OCI-LY1 (cell line): ENCODE data around the gene ULK4.

Experiments used
- EZH2 ChIP-seq: fragments of 200-600 bp; sonication (generic), shearing (Covaris generic); IDR thresholded peaks from 2 replicates; pipeline ENCODE4 v1.8.0; 2017; ENCODE audit warnings: borderline replicate concordance, mixed run types, mild to moderate bottlenecking, antibody characterized with exemption, low read length, moderate library complexity, mixed read lengths
- TF ChIP-seq, protein P1 (sequence below): fragments of 200-600 bp; sonication (generic), shearing (Covaris generic); IDR thresholded peaks from 2 replicates; pipeline ENCODE4 v1.5.1; 2017; ENCODE audit warnings: mild to moderate bottlenecking, antibody characterized with exemption, low read length, moderate library complexity, mixed read lengths

DNA sequence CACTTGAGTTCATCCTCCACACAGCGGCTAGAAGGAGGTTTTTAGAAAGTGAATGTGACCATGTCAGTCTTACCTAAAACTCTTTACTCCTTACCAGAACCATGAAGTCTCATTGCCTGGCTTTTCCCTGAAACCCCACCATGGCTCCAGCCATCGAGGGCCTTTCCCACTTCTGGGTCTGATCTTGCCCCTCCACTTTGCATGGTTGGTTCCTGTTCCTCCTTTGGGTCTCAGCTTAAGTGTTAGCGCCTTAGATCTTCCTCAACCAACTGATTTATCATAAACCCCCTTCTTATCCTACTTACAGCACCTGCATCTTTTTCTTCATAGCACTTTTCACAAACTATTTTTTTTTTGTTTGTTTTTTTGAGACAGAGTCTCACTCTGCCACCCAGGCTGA, 45.9 kb upstream of the ULK4 start:
- TF ChIP-seq, protein P1, sequence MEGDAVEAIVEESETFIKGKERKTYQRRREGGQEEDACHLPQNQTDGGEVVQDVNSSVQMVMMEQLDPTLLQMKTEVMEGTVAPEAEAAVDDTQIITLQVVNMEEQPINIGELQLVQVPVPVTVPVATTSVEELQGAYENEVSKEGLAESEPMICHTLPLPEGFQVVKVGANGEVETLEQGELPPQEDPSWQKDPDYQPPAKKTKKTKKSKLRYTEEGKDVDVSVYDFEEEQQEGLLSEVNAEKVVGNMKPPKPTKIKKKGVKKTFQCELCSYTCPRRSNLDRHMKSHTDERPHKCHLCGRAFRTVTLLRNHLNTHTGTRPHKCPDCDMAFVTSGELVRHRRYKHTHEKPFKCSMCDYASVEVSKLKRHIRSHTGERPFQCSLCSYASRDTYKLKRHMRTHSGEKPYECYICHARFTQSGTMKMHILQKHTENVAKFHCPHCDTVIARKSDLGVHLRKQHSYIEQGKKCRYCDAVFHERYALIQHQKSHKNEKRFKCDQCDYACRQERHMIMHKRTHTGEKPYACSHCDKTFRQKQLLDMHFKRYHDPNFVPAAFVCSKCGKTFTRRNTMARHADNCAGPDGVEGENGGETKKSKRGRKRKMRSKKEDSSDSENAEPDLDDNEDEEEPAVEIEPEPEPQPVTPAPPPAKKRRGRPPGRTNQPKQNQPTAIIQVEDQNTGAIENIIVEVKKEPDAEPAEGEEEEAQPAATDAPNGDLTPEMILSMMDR: no peak
- TF ChIP-seq EZH2: no peak
